ENCODE results near the gene RASSF7.

Gene RASSF7

DNA sequence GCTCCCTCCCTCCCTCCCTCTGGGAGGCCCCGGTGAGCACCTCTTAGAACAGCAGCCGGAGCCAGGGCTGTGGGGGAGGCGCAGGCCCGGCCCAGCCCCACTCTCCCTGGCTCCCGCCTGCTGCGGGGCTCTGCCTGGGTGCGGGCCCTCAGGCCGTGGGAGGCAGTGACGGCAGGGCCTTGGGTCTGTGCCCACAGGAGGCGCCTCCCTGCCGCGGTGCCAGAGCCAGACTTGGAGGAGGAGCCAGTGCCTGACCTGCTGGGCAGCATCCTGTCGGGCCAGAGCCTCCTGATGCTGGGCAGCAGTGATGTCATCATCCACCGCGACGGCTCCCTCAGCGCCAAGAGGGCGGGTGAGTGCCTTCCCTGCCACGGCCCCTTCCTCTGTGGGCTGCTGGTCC is 45.5 kb downstream of the RASSF7 start:
- no peaks in the 10 kb centered on the region for H3K9me3 ChIP-seq (ENCODE audit: control insufficient read depth, insufficient read depth, low read length)
- H3K36me3 ChIP-seq (ENCODE audit: control insufficient read depth, insufficient read depth, low read length), result peaks cover 94% of the 10 kb centered on the region
- no peak overlapping the region for H3K4me3 ChIP-seq (ENCODE audit: low read depth, low read length)
- no peaks in the 10 kb centered on the region for H3K27me3 ChIP-seq (ENCODE audit: control insufficient read depth, insufficient read depth, low read length)
- no peaks in the 10 kb centered on the region for H3K4me1 ChIP-seq (ENCODE audit: control insufficient read depth, insufficient read depth, low read length)
- no peak overlapping the region for H3K9ac ChIP-seq (ENCODE audit: low read depth, low read length)

DNA sequence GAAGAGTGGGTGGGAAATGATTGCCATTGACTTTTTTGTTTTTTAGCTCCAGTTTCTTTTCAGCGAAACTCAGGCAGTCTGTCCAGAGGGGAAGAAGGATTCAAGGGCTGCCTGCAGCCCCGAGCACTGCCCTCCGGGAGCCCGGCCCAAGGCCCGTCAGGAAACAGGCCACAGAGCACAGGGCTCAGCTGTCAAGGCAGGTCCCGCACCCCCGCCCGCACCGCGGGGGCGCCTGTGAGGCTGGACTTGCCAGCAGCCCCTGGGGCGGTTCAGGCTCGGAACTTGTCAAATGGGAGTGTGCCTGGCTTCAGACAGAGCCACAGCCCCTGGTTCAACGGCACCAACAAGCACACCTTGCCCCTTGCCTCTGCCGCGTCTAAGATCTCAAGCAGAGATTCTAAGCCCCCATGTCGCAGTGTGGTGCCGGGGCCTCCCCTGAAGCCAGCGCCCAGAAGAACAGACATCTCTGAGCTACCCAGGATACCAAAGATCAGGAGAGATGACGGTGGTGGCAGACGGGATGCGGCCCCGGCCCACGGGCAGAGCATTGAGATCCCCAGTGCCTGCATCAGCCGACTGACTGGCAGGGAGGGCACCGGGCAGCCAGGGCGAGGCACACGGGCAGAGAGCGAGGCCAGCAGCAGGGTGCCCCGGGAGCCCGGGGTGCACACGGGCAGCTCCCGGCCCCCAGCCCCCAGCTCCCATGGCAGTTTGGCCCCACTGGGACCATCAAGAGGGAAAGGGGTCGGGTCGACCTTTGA is 46.4 kb downstream of the RASSF7 start:
- Histone ChIP-seq H3K36me3 (ENCODE audit: control insufficient read depth, insufficient read depth, low read length) (peaks cover 92% of the 10 kb centered on the region), H3K4me1 (ENCODE audit: control insufficient read depth, insufficient read depth, low read length) (no peaks in the 10 kb centered on the region), H3K9me3 (ENCODE audit: control insufficient read depth, insufficient read depth, low read length) (no peaks in the 10 kb centered on the region), H3K4me3 (ENCODE audit: low read depth, low read length) (no peak overlapping the region), H3K9ac (ENCODE audit: low read depth, low read length) (no peak overlapping the region), H3K27me3 (ENCODE audit: control insufficient read depth, insufficient read depth, low read length) (no peaks in the 10 kb centered on the region)

DNA sequence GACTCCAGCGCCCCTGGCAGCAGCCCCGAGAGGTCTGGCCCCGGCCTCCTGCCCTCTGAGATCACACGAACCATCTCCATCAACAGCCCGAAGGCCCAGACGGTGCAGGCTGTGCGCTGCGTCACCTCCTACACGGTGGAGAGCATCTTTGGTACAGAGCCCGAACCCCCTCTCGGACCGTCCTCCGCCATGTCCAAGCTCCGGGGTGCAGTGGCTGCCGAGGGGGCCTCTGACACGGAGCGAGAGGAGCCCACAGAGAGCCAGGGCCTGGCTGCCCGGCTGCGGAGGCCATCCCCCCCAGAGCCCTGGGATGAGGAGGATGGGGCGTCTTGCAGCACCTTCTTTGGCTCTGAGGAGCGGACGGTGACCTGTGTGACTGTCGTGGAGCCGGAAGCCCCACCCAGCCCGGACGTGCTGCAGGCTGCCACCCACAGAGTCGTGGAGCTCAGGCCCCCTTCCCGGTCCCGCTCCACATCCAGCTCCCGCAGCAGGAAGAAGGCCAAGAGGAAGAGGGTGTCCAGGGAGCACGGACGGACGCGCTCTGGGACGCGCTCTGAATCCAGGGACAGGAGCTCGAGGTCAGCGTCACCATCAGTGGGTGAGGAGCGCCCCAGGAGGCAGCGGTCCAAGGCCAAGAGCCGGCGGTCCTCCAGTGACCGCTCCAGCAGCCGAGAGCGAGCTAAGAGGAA is 47.3 kb downstream of the RASSF7 start:
- Histone ChIP-seq H3K9me3 (ENCODE audit: control insufficient read depth, insufficient read depth, low read length) (no peaks in the 10 kb centered on the region), H3K9ac (ENCODE audit: low read depth, low read length) (no peak overlapping the region), H3K36me3 (ENCODE audit: control insufficient read depth, insufficient read depth, low read length) (peaks cover 93% of the 10 kb centered on the region), H3K27me3 (ENCODE audit: control insufficient read depth, insufficient read depth, low read length) (no peaks in the 10 kb centered on the region), H3K4me1 (ENCODE audit: control insufficient read depth, insufficient read depth, low read length) (no peaks in the 10 kb centered on the region), H3K4me3 (ENCODE audit: low read depth, low read length) (no peak overlapping the region)

DNA sequence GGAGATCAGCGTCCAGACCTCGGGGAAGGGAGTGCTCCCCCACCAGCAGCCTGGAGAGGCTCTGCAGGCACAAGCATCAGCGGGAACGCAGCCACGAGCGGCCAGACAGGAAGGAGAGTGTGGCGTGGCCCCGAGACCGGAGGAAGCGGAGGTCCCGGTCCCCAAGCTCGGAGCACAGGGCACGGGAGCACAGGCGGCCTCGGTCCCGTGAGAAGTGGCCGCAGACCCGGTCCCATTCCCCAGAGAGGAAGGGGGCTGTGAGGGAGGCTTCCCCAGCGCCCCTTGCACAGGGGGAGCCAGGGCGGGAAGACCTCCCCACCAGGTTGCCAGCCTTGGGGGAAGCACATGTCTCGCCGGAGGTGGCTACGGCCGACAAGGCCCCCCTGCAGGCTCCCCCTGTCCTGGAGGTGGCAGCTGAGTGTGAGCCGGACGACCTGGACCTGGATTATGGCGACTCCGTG is 48.1 kb downstream of the RASSF7 start:
- no peak overlapping the region for H3K9ac ChIP-seq (ENCODE audit: low read depth, low read length)
- H3K9me3 ChIP-seq (ENCODE audit: control insufficient read depth, insufficient read depth, low read length), result no peaks in the 10 kb centered on the region
- H3K4me3 ChIP-seq (ENCODE audit: low read depth, low read length), result no peak overlapping the region
- H3K27me3 ChIP-seq (ENCODE audit: control insufficient read depth, insufficient read depth, low read length), result no peaks in the 10 kb centered on the region
- peaks cover 89% of the 10 kb centered on the region for H3K36me3 ChIP-seq (ENCODE audit: control insufficient read depth, insufficient read depth, low read length)
- H3K4me1 ChIP-seq (ENCODE audit: control insufficient read depth, insufficient read depth, low read length), result no peaks in the 10 kb centered on the region

DNA sequence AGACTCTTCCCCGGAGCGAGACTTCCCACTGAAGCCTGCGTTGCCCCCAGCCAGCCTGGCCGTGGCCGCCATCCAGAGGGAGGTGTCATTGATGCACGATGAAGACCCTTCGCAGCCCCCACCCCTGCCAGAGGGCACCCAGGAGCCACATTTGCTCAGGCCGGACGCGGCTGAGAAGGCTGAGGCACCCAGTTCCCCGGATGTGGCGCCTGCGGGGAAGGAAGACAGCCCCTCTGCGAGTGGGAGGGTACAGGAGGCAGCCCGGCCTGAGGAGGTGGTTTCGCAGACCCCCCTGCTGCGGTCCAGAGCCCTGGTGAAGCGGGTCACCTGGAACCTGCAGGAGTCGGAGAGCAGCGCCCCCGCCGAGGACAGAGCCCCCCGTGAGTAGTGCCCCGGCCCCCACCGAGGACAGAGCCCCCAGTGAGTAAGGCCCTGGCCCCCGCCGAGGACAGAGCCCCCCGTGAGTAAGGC is 48.6 kb downstream of the RASSF7 start:
- H3K27me3 ChIP-seq (ENCODE audit: control insufficient read depth, insufficient read depth, low read length), result no peaks in the 10 kb centered on the region
- peaks cover 84% of the 10 kb centered on the region for H3K36me3 ChIP-seq (ENCODE audit: control insufficient read depth, insufficient read depth, low read length)
- H3K4me3 ChIP-seq (ENCODE audit: low read depth, low read length), result no peak overlapping the region
- H3K9me3 ChIP-seq (ENCODE audit: control insufficient read depth, insufficient read depth, low read length), result no peaks in the 10 kb centered on the region
- H3K9ac ChIP-seq (ENCODE audit: low read depth, low read length), result no peak overlapping the region
- H3K4me1 ChIP-seq (ENCODE audit: control insufficient read depth, insufficient read depth, low read length), result no peaks in the 10 kb centered on the region

DNA sequence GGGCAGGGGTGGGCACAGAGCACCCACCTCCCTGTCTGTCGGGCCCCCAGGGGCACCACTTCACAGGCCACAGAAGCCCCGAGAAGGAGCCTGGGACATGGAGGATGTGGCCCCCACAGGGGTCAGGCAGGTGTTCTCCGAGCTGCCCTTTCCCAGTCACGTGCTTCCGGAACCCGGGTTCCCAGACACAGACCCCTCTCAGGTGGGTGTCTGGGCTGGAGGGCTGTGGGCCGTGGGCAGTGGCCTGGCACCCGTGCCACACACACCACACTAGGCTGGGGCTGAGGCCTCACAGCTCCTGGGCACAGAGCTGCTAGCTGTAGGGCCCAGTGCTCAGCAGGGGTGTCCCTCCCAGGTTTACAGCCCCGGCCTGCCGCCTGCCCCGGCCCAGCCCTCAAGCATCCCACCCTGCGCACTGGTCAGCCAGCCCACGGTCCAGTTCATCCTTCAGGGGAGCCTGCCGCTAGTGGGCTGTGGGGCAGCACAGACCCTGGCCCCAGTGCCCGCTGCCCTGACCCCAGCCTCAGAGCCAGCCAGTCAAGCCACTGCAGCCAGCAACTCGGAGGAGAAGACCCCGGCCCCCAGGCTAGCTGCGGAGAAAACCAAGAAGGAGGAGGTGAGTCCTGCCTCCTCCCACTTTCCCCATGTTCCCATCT is 49.5 kb downstream of the RASSF7 start:
- no peak overlapping the region for H3K4me3 ChIP-seq (ENCODE audit: low read depth, low read length)
- H3K36me3 ChIP-seq (ENCODE audit: control insufficient read depth, insufficient read depth, low read length), result peaks cover 76% of the 10 kb centered on the region
- no peaks in the 10 kb centered on the region for H3K27me3 ChIP-seq (ENCODE audit: control insufficient read depth, insufficient read depth, low read length)
- H3K9ac ChIP-seq (ENCODE audit: low read depth, low read length), result no peak overlapping the region
- no peaks in the 10 kb centered on the region for H3K9me3 ChIP-seq (ENCODE audit: control insufficient read depth, insufficient read depth, low read length)
- no peaks in the 10 kb centered on the region for H3K4me1 ChIP-seq (ENCODE audit: control insufficient read depth, insufficient read depth, low read length)

DNA sequence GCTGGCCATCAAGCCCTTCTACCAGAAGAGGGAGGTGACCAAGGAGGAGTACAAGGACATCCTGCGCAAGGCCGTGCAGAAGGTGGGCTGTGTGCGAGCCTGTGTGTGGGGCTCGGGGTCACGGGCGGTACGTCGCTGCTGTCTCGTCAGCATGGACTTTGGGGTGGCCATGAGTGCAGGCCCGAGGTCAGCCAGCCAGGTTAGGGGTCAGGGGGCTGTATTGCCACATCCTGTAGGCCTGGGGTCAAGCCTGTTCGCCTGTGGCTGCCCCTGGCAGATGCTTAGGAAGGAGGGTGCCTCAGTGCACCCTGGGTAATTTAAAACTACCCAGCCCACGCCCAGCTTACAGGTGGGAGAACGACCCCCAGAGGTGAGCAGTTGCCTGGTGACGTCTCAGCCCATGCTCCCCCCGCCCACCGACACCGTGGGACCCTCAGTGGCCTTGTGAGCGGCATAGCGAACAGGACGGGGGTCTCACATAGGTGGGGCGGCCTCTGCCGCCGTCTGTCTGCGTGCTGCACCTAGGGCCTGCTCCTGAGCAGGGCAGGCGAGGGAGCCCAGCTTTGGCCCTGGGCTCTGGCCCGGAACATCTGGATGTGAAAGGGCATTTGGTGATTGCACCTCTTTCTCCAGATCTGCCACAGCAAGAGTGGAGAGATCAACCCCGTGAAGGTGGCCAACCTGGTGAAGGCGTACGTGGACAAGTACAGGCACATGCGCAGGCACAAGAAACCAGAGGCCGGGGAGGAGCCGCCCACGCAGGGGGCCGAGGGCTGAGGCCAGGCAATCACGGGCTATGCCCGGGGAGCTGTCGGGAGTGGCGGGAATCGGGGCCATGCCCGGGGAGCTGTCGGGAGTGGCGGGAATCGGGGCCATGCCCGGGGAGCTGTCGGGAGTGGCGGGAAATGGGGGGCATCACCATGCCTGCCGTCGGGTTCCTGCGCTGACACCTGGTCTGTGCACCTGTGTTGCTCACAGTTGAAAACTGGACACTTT is 50.5 kb downstream of the RASSF7 start:
- Histone ChIP-seq H3K9me3 (ENCODE audit: control insufficient read depth, insufficient read depth, low read length) (no peaks in the 10 kb centered on the region), H3K4me1 (ENCODE audit: control insufficient read depth, insufficient read depth, low read length) (no peaks in the 10 kb centered on the region), H3K36me3 (ENCODE audit: control insufficient read depth, insufficient read depth, low read length) (peaks cover 66% of the 10 kb centered on the region)

DNA sequence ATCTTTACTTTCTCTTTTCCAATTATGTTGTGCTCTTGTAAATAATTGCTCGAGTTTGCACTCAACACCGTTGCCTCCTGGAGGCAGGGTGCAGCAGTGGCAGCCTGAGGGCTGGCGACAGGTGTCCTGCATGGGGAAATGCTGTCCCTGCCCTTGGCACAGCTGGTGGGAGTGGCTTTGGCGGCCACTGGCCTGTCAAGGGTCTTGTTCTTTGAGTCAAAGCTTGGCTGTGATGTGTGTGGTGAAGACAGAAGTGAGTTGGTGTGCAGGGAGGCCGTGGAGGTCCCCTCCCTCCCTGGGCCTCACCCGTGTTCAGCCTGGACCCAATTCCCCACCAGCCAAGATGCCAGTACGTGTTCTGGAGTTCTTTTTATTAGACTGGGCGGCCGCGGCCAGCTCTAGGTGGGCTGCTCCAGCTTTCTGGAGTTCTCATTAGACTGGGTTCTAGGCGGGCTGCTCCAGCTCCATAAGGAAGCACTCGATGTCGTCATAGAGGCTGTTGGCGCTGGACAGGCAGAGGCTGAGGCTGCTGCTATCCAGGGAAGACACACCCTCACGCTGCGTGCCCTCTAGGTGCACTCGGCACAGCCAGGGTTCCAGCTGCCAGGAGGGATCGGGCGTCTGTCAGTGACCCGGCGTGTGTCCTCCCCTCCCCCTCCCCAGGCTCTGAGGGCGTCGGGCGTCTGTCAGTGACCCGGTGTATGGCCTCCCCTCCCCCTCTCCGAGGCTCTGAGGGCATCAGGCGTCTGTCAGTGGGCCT is 51.6 kb downstream of the RASSF7 start:
- H3K9me3 ChIP-seq (ENCODE audit: control insufficient read depth, insufficient read depth, low read length), result no peaks in the 10 kb centered on the region
- H3K4me3 ChIP-seq (ENCODE audit: low read depth, low read length), result no peak overlapping the region
- H3K4me1 ChIP-seq (ENCODE audit: control insufficient read depth, insufficient read depth, low read length), result no peaks in the 10 kb centered on the region
- H3K36me3 ChIP-seq (ENCODE audit: control insufficient read depth, insufficient read depth, low read length), result peaks cover 55% of the 10 kb centered on the region
- no peaks in the 10 kb centered on the region for H3K27me3 ChIP-seq (ENCODE audit: control insufficient read depth, insufficient read depth, low read length)
- no peak overlapping the region for H3K9ac ChIP-seq (ENCODE audit: low read depth, low read length)

More for the DNA sequence above, 50.5 kb downstream of the RASSF7 start:
- Histone ChIP-seq H3K4me3 (ENCODE audit: low read depth, low read length) (no peak overlapping the region), H3K9ac (ENCODE audit: low read depth, low read length) (no peak overlapping the region), H3K27me3 (ENCODE audit: control insufficient read depth, insufficient read depth, low read length) (no peaks in the 10 kb centered on the region)

DNA sequence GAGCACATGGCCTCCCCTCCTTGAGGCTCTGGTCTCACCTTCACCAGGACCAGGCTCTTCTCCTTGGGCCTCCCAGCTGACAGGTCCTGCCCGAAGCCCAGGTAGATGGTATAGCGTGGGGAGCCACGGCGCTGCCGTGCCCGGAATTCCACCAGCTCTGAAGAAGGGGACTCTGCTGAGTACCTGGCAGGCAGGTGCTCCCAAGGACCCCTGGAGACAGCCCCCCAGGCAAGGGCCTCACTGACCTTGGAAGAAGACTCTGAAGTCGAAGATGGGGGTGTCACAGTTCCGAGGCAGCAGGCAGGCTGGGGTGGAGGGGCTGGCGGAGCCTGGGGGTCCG is 52.2 kb downstream of the RASSF7 start:
- Histone ChIP-seq H3K4me3 (ENCODE audit: low read depth, low read length) (no peak overlapping the region), H3K27me3 (ENCODE audit: control insufficient read depth, insufficient read depth, low read length) (no peaks in the 10 kb centered on the region), H3K36me3 (ENCODE audit: control insufficient read depth, insufficient read depth, low read length) (peaks cover 50% of the 10 kb centered on the region), H3K4me1 (ENCODE audit: control insufficient read depth, insufficient read depth, low read length) (no peaks in the 10 kb centered on the region), H3K9me3 (ENCODE audit: control insufficient read depth, insufficient read depth, low read length) (no peaks in the 10 kb centered on the region), H3K9ac (ENCODE audit: low read depth, low read length) (no peak overlapping the region)

DNA sequence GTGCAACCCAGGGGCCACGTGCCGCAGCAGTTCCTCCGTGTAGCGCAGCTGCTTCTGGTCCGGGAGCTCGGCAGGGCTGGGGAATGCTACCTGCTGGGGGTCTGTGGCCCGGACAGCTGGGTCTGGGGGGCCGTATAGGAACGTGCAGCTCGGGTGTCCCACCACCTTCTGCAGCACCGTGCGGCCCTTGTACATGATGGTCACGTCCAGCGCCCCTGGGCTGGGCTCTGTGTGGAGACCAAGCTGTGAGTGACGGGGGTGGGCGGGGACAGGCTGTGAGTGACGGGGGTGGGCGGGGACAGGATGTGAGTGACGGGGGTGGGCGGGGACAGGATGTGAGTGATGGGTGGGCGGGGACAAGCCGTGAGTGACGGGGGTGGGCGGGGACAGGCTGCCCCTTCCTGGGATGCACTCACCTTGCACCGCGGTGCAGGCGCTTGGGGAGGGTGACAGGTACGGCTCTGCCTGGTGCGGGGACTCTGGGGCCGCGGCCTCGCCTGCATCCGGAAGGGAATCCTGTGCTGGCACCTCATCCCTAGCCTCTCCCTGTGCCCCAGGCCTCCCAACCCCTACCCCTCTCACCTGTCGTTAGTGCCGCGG is 52.7 kb downstream of the RASSF7 start:
- H3K4me3 ChIP-seq (ENCODE audit: low read depth, low read length), result no peak overlapping the region
- H3K9me3 ChIP-seq (ENCODE audit: control insufficient read depth, insufficient read depth, low read length), result no peaks in the 10 kb centered on the region
- peaks cover 48% of the 10 kb centered on the region for H3K36me3 ChIP-seq (ENCODE audit: control insufficient read depth, insufficient read depth, low read length)
- H3K9ac ChIP-seq (ENCODE audit: low read depth, low read length), result no peak overlapping the region
- H3K4me1 ChIP-seq (ENCODE audit: control insufficient read depth, insufficient read depth, low read length), result no peaks in the 10 kb centered on the region
- H3K27me3 ChIP-seq (ENCODE audit: control insufficient read depth, insufficient read depth, low read length), result no peaks in the 10 kb centered on the region
